Fibroblast of lung (primary cell): ENCODE results near the gene EXTL1. TPM values are rescaled to one million over a fixed set of nuclear protein-coding genes. Genes with fewer than 3 reads are reported as not detected.

Experiments
- DNase-seq, 2 donors: peaks; one replicate each; pipeline versions ENCODE4 v3.0.0 to v3.0.0-alpha.2; 2010; ENCODE audit warnings: low read depth in 2 of 2
- H2AFZ ChIP-seq: 2 replicates; pipeline ENCODE4 v1.5.1; 2012; ENCODE audit warnings: low read length, control low read depth, inconsistent platforms
- H3K27ac ChIP-seq: 2 replicates; pipeline ENCODE4 v1.5.1; 2011; ENCODE audit warnings: low read length, control low read depth; ENCODE audit not compliant: insufficient read depth
- H3K27me3 ChIP-seq: 2 replicates; pipeline ENCODE4 v1.5.1; 2011; ENCODE audit warnings: mild to moderate bottlenecking, low read length; ENCODE audit not compliant: control insufficient read depth, insufficient read depth
- H3K36me3 ChIP-seq: 2 replicates; pipeline ENCODE4 v1.5.1; 2011; ENCODE audit warnings: low read length; ENCODE audit not compliant: control insufficient read depth, insufficient read depth
- H3K4me1 ChIP-seq: 2 replicates; pipeline ENCODE4 v1.5.1; 2011; ENCODE audit warnings: low read length; ENCODE audit not compliant: control insufficient read depth, insufficient read depth; ENCODE audit errors: extremely low read depth
- H3K4me2 ChIP-seq: 2 replicates; pipeline ENCODE4 v1.5.1; 2011; ENCODE audit warnings: low read length, control low read depth; ENCODE audit not compliant: insufficient read depth; ENCODE audit errors: extremely low read depth
- H3K4me3 ChIP-seq, 4 experiments: fragments of 200-600 bp in 1 of 4; sonication (generic) in 1 of 4; replicated peaks in 1 of 4; 2 replicates each; pipeline ENCODE4 v1.5.1; 2011 to 2016; ENCODE audit warnings: low read length in 4 of 4, low read depth in 3 of 4, mild to moderate bottlenecking in 3 of 4, control low read depth in 2 of 4, inconsistent platforms in 1 of 4, mixed read lengths in 1 of 4; ENCODE audit not compliant: insufficient read depth in 1 of 4; ENCODE audit errors: control extremely low read depth in 1 of 4
- H3K79me2 ChIP-seq: 2 replicates; pipeline ENCODE4 v1.5.1; 2012; ENCODE audit warnings: mild to moderate bottlenecking, low read length, inconsistent platforms; ENCODE audit not compliant: control insufficient read depth, insufficient read depth
- H3K9ac ChIP-seq: 2 replicates; pipeline ENCODE4 v1.5.1; 2011; ENCODE audit warnings: mild to moderate bottlenecking, low read length, control low read depth; ENCODE audit not compliant: insufficient read depth
- H3K9me3 ChIP-seq: 2 replicates; pipeline ENCODE4 v1.5.1; 2012; ENCODE audit warnings: low read depth, low read length; ENCODE audit not compliant: control insufficient read depth, insufficient read depth
- H4K20me1 ChIP-seq: 2 replicates; pipeline ENCODE4 v1.5.1; 2011; ENCODE audit warnings: low read length; ENCODE audit not compliant: control insufficient read depth, insufficient read depth; ENCODE audit errors: extremely low read depth
- EZH2 ChIP-seq: IDR thresholded peaks from 2 replicates; pipeline ENCODE4 v1.5.1; 2012; ENCODE audit warnings: low read length, control low read depth, mild to moderate bottlenecking; ENCODE audit errors: missing control alignments
- polyA plus RNA-seq, 2 donors: library from polyadenylated mRNA; depleted of rRNA in 1 of 2; stranded (reverse) in 1 of 2; unstranded in 1 of 2; fragments of >200 nt; gene quantifications; 2 replicates each; pipeline ENCODE4 v1.2.1, GENCODE V29; 2011 to 2012; ENCODE audit warnings: missing spikeins in 1 of 2
- total RNA-seq: library from RNA; depleted of rRNA; stranded (reverse); fragments of >200 nt; gene quantifications from 2 replicates; pipeline ENCODE4 v1.2.1, GENCODE V29; 2014
- TF ChIP-seq, protein P1 (sequence below), 2 donors: IDR thresholded peaks in 1 of 2; conservative IDR thresholded peaks in 1 of 2; 1 replicate in 1 of 2; 2 replicates in 1 of 2; pipeline ENCODE4 v1.5.1; 2011 to 2012; ENCODE audit warnings: low read length in 2 of 2, control low read depth in 1 of 2, inconsistent platforms in 1 of 2, low read depth in 1 of 2, mild to moderate bottlenecking in 1 of 2

The EXTL1 gene
- total and polyA plus RNA-seq, 2 donors (not counting 1 experiment from before 2014, with no cell fraction given): 0.33 to 0.39 TPM

DNA sequence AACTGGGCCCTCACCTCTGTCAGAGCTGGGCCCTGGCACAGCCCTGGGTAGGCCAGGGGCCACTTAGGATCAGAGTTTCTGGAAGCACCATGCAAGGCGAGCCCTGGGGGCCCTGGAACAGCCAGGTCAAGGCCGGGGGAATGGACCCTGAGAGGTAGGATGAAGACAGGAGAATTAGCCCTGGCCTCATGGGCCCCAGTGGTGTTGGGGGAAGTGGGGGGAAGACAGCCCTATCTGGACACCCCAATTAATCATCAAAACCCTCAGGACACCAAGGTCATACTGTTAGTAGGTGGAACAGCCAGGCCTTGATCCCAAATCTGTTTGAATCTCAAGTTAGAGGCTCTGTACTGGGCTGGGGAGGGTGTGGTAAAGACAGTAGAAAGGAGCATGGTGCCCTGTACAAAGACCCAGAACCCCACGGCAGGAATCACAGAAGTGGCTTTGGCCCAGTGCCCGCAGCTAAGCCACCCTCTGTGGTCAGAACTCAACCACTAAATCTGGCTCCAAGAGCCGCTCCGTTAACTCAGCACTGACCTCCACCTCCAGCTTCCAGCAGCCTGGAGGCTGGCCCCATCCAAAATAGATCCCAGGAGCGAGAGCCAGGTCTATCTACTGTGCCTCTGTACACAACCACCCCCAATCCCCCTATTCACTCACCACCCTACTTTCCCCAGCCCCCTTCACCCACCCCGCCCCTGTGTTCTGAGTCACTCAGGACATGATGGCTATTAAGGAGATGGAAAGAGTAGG lies 59.9 kb downstream of the EXTL1 start:
- H4K20me1 ChIP-seq: no peaks in the 10 kb centered on the region
- H3K27me3 ChIP-seq: peaks cover 4% of the 10 kb centered on the region
- no peaks in the 10 kb centered on the region for H3K4me1 ChIP-seq
- no peak overlapping the region for H3K4me3 ChIP-seq
- no peaks in the 10 kb centered on the region for H3K79me2 ChIP-seq
- DNase-seq: peak in 1 of 2 donors; percentile 8
- no peaks in the 10 kb centered on the region for H3K9me3 ChIP-seq
- H3K4me2 ChIP-seq: no peak overlapping the region
- no peak overlapping the region for H3K9ac ChIP-seq
- no peak for TF ChIP-seq EZH2
- TF ChIP-seq, protein P1, sequence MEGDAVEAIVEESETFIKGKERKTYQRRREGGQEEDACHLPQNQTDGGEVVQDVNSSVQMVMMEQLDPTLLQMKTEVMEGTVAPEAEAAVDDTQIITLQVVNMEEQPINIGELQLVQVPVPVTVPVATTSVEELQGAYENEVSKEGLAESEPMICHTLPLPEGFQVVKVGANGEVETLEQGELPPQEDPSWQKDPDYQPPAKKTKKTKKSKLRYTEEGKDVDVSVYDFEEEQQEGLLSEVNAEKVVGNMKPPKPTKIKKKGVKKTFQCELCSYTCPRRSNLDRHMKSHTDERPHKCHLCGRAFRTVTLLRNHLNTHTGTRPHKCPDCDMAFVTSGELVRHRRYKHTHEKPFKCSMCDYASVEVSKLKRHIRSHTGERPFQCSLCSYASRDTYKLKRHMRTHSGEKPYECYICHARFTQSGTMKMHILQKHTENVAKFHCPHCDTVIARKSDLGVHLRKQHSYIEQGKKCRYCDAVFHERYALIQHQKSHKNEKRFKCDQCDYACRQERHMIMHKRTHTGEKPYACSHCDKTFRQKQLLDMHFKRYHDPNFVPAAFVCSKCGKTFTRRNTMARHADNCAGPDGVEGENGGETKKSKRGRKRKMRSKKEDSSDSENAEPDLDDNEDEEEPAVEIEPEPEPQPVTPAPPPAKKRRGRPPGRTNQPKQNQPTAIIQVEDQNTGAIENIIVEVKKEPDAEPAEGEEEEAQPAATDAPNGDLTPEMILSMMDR (conservative IDR thresholded peaks at IDR 0.05 in 1 of 2, IDR thresholded peaks at IDR 0.05 in 1 of 2; ENCODE audit: low read depth in 1 of 2, low read length in 2 of 2): no peak
- H3K27ac ChIP-seq: no peak overlapping the region
- no peaks in the 10 kb centered on the region for H3K36me3 ChIP-seq
- H2AFZ ChIP-seq: no peak overlapping the region

DNA sequence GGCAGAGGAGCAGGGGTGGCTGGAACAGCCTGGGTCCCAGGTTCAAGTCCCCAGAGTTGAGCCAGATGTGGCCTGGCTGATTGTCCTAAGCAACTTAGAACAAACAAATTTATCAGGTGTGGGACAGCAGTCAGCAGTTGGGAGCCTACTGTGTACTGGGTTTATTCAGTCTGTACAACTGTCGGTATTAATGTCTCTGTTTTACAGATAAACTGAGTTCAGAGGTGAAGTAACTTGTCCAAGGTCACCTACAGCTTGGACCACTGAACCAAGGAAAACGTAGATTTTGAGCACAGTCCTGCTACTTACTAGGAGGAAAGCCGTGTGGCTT lies 60.4 kb downstream of the EXTL1 start:
- H4K20me1 ChIP-seq: no peaks in the 10 kb centered on the region

DNA sequence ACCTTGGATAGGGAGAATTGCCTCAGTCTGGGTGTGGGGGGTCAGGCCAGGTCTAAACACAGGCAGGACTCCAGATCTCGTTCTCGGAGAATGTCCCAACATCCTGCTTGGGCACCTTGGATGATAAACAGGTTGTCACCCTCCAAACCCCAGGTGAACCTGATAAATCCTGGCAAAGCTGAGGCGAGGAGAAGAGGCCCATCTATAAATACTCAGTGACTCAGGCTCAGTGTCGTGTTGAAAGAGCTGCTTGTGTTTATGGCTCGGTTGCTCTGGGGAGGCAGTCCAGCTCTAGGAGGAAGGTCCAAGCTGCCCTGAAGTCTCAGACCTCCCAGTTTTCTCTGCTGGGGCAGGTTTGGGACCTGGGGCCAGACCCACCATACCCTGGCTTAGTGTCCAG lies 61.6 kb downstream of the EXTL1 start:
- DNase-seq: peak in 1 of 2 donors; percentile 29
- Histone ChIP-seq H3K27ac (no peak overlapping the region), H4K20me1 (no peaks in the 10 kb centered on the region), H3K9ac (no peak overlapping the region), H3K36me3 (no peaks in the 10 kb centered on the region), H2AFZ (no peak overlapping the region), H3K27me3 (peaks cover 3% of the 10 kb centered on the region), H3K4me1 (no peaks in the 10 kb centered on the region), H3K4me2 (no peak overlapping the region), H3K79me2 (no peaks in the 10 kb centered on the region), H3K9me3 (no peaks in the 10 kb centered on the region), H3K4me3 (no peak overlapping the region)
- no peak for TF ChIP-seq EZH2
- TF ChIP-seq, protein P1 (conservative IDR thresholded peaks at IDR 0.05 in 1 of 2, IDR thresholded peaks at IDR 0.05 in 1 of 2; ENCODE audit: low read depth in 1 of 2, low read length in 2 of 2): no peak

More for the DNA sequence above, 60.4 kb downstream of the EXTL1 start:
- Histone ChIP-seq H3K4me2 (no peak overlapping the region), H3K27me3 (peaks cover 3% of the 10 kb centered on the region), H3K36me3 (no peaks in the 10 kb centered on the region), H2AFZ (no peak overlapping the region), H3K27ac (no peak overlapping the region), H3K9ac (no peak overlapping the region), H3K4me3 (no peak overlapping the region), H3K79me2 (no peaks in the 10 kb centered on the region), H3K4me1 (no peaks in the 10 kb centered on the region), H3K9me3 (no peaks in the 10 kb centered on the region)
- DNase-seq: no peak
- TF ChIP-seq, protein P1 (conservative IDR thresholded peaks at IDR 0.05 in 1 of 2, IDR thresholded peaks at IDR 0.05 in 1 of 2; ENCODE audit: low read depth in 1 of 2, low read length in 2 of 2): no peak
- no peak for TF ChIP-seq EZH2
